ENCODE results near the gene P3H2. TPM values are rescaled to one million over a fixed set of nuclear protein-coding genes. Genes with fewer than 3 reads are reported as not detected.

P3H2 gene
- total RNA-seq, 1 experiment from 2014 or later = 82.2 TPM

GRCh38 chr3:190053919-190054672 is 66.6 kb downstream of the P3H2 start:
- intact Hi-C loops (cut with micrococcal nuclease; ENCODE audit: unreplicated experiment) (no loop called here), in situ Hi-C loops (cut with HindIII; ENCODE audit: low pct_unique_long_range_greater_than_20kb, low sequenced_read_pairs) (no loop called here)
- no peaks in the 10 kb centered on the region for H3K27me3 ChIP-seq (ENCODE audit: control insufficient read depth, insufficient read depth, low read length)
- H3K36me3 ChIP-seq (ENCODE audit: control insufficient read depth, insufficient read depth, low read length) = no peaks in the 10 kb centered on the region
- CTCF ChIA-PET = interaction anchor here (0.7 kb wide), 1 partner anchor 9 kb away, joined by 6 read pairs; no protein-coding TSS in a partner anchor
- ATAC-seq = peak; percentile 72; the same call in 1 of the 2 replicates
- H3K4me3 ChIP-seq (ENCODE audit: low read depth in 2 of 2, low read length in 2 of 2) = no peak overlapping the region
- DNase-seq (ENCODE audit: low read depth, low spot score) = no peak
- POLR2A ChIA-PET = no interaction called here
- TF ChIP-seq SIN3A (IDR thresholded peaks at IDR 0.05; ENCODE audit: borderline replicate concordance, insufficient read depth, low read depth, low read length) = no peak
- TF ChIP-seq TCF7L2 (IDR thresholded peaks at IDR 0.05; ENCODE audit: low read depth, low read length) = no peak
- no peak for TF ChIP-seq POLR2AphosphoS5 (IDR thresholded peaks at IDR 0.05; ENCODE audit: low read depth, low read length)
- TF ChIP-seq CTCF (IDR thresholded peaks at IDR 0.05) = no peak
- TF ChIP-seq, protein P1, sequence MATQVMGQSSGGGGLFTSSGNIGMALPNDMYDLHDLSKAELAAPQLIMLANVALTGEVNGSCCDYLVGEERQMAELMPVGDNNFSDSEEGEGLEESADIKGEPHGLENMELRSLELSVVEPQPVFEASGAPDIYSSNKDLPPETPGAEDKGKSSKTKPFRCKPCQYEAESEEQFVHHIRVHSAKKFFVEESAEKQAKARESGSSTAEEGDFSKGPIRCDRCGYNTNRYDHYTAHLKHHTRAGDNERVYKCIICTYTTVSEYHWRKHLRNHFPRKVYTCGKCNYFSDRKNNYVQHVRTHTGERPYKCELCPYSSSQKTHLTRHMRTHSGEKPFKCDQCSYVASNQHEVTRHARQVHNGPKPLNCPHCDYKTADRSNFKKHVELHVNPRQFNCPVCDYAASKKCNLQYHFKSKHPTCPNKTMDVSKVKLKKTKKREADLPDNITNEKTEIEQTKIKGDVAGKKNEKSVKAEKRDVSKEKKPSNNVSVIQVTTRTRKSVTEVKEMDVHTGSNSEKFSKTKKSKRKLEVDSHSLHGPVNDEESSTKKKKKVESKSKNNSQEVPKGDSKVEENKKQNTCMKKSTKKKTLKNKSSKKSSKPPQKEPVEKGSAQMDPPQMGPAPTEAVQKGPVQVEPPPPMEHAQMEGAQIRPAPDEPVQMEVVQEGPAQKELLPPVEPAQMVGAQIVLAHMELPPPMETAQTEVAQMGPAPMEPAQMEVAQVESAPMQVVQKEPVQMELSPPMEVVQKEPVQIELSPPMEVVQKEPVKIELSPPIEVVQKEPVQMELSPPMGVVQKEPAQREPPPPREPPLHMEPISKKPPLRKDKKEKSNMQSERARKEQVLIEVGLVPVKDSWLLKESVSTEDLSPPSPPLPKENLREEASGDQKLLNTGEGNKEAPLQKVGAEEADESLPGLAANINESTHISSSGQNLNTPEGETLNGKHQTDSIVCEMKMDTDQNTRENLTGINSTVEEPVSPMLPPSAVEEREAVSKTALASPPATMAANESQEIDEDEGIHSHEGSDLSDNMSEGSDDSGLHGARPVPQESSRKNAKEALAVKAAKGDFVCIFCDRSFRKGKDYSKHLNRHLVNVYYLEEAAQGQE (IDR thresholded peaks at IDR 0.05; ENCODE audit: insufficient read depth in 1 of 2, low read depth in 2 of 2, low read length in 1 of 2) = no peak
- no TSS peak for BruUV-seq (replicated peaks)
- H3K27ac ChIP-seq (ENCODE audit: low read length) = peak overlapping the region; percentile 49
- H3K4me1 ChIP-seq (ENCODE audit: control insufficient read depth, insufficient read depth, low read length) = peaks cover 22% of the 10 kb centered on the region
- no peaks in the 10 kb centered on the region for H3K9me3 ChIP-seq (ENCODE audit: control insufficient read depth, insufficient read depth, low read depth, low read length)

DNA sequence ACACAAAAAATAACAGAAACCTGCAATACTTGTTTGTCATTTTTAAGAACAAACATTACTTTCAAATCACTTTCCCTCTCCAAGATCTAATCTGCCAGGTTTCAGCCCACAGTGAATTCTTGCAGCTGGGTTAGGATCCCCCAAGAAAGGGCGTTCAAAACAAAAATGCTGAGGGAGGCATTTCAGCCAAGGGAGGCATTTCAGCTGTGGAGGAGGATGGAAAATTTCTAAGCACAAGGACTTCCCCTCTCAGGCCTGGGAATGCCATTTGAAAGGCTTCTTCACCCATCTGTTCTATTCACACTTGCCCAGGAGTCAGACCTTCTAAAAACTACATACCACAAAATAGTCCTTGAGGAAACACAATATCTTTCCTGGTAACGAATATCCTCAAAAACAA is 69.1 kb downstream of the P3H2 start:
- Histone ChIP-seq H3K4me1 (ENCODE audit: control insufficient read depth, insufficient read depth, low read length) (peaks cover 20% of the 10 kb centered on the region), H3K36me3 (ENCODE audit: control insufficient read depth, insufficient read depth, low read length) (no peaks in the 10 kb centered on the region), H3K4me3 (ENCODE audit: low read depth in 2 of 2, low read length in 2 of 2) (no peak overlapping the region), H3K9me3 (ENCODE audit: control insufficient read depth, insufficient read depth, low read depth, low read length) (no peaks in the 10 kb centered on the region), H3K27ac (ENCODE audit: low read length) (no peak overlapping the region), H3K27me3 (ENCODE audit: control insufficient read depth, insufficient read depth, low read length) (no peaks in the 10 kb centered on the region)
- DNase-seq (ENCODE audit: low read depth, low spot score) (no peak), ATAC-seq (peak; percentile 45; the same call in 1 of the 2 replicates)
- no peak for TF ChIP-seq SIN3A (IDR thresholded peaks at IDR 0.05; ENCODE audit: borderline replicate concordance, insufficient read depth, low read depth, low read length)
- TF ChIP-seq, protein P1 (IDR thresholded peaks at IDR 0.05; ENCODE audit: insufficient read depth in 1 of 2, low read depth in 2 of 2, low read length in 1 of 2) = no peak
- no peak for TF ChIP-seq CTCF (IDR thresholded peaks at IDR 0.05)
- TF ChIP-seq TCF7L2 (IDR thresholded peaks at IDR 0.05; ENCODE audit: low read depth, low read length) = no peak
- no peak for TF ChIP-seq POLR2AphosphoS5 (IDR thresholded peaks at IDR 0.05; ENCODE audit: low read depth, low read length)
- intact Hi-C loops (cut with micrococcal nuclease; ENCODE audit: unreplicated experiment) (no loop called here), in situ Hi-C loops (cut with HindIII; ENCODE audit: low pct_unique_long_range_greater_than_20kb, low sequenced_read_pairs) (no loop called here)
- no TSS peak for BruUV-seq (replicated peaks)
- ChIA-PET CTCF (no interaction called here), POLR2A (interaction anchor here (0.5 kb wide), 1 partner anchor 13 kb away, joined by 7 read pairs; no protein-coding TSS in a partner anchor)

Data from Panc1 (cell line).